H9 (cell line): ENCODE measurements around the gene SNX15. TPM values are rescaled to one million over a fixed set of nuclear protein-coding genes. Genes with fewer than 3 reads are reported as not detected.

Experiments used
- DNase-seq: peaks from one replicate; pipeline ENCODE4 v3.0.0-alpha.2; 2017
- H2AFZ ChIP-seq: one replicate; pipeline ENCODE4 v1.6.1; 2013; ENCODE audit warnings: mild to moderate bottlenecking, low read length, control low read depth, moderate library complexity
- H2AK5ac ChIP-seq: 2 replicates; pipeline ENCODE4 v1.6.1; 2013; ENCODE audit warnings: low read length, control low read depth, mixed read lengths; ENCODE audit not compliant: insufficient read length
- H2BK120ac ChIP-seq: one replicate; pipeline ENCODE4 v1.6.1; 2013; ENCODE audit warnings: low read depth, mild to moderate bottlenecking, low read length, control low read depth, inconsistent platforms; ENCODE audit not compliant: poor library complexity, severe bottlenecking
- H2BK12ac ChIP-seq: 2 replicates; pipeline ENCODE4 v1.6.1; 2013; ENCODE audit warnings: low read length, control low read depth, mixed read lengths, low read depth; ENCODE audit not compliant: insufficient read length
- H2BK15ac ChIP-seq: 2 replicates; pipeline ENCODE4 v1.6.1; 2013; ENCODE audit warnings: low read depth, low read length, control low read depth
- H2BK20ac ChIP-seq: one replicate; pipeline ENCODE4 v1.6.1; 2013; ENCODE audit warnings: low read depth, mild to moderate bottlenecking, low read length, control low read depth, inconsistent platforms; ENCODE audit not compliant: poor library complexity, severe bottlenecking
- H2BK5ac ChIP-seq: 2 replicates; pipeline ENCODE4 v1.6.1; 2013; ENCODE audit warnings: low read length, control low read depth, mixed read lengths; ENCODE audit not compliant: insufficient read length
- H3K14ac ChIP-seq: 2 replicates; pipeline ENCODE4 v1.6.1; 2013; ENCODE audit warnings: low read length, control low read depth; ENCODE audit not compliant: insufficient read depth
- H3K18ac ChIP-seq: 2 replicates; pipeline ENCODE4 v1.6.1; 2013; ENCODE audit warnings: low read depth, mild to moderate bottlenecking, mixed read lengths, low read length, control low read depth; ENCODE audit not compliant: insufficient read length
- H3K23ac ChIP-seq: 2 replicates; pipeline ENCODE4 v1.6.1; 2013; ENCODE audit warnings: low read length, control low read depth, mixed read lengths, low read depth; ENCODE audit not compliant: insufficient read length
- H3K23me2 ChIP-seq: 2 replicates; pipeline ENCODE4 v1.6.1; 2013; ENCODE audit warnings: low read depth, mild to moderate bottlenecking, mixed read lengths, low read length, control low read depth; ENCODE audit not compliant: insufficient read length, poor library complexity, severe bottlenecking
- H3K27ac ChIP-seq: 2 replicates; pipeline ENCODE4 v1.5.1; 2013; ENCODE audit warnings: low read length, control low read depth, mixed read lengths, low read depth; ENCODE audit not compliant: insufficient read length
- H3K27me3 ChIP-seq: 2 replicates; pipeline ENCODE4 v1.6.1; 2013; ENCODE audit warnings: low read length, control low read depth, inconsistent platforms; ENCODE audit not compliant: insufficient read depth
- H3K4ac ChIP-seq: 2 replicates; pipeline ENCODE4 v1.6.1; 2013; ENCODE audit warnings: low read depth, mild to moderate bottlenecking, control low read depth, inconsistent platforms, low read length, moderate library complexity
- H3K4me1 ChIP-seq: 2 replicates; pipeline ENCODE4 v1.6.1; 2013; ENCODE audit warnings: low read length, control low read depth, inconsistent platforms; ENCODE audit not compliant: insufficient read depth
- H3K4me2 ChIP-seq: 2 replicates; pipeline ENCODE4 v1.6.1; 2013; ENCODE audit warnings: low read length, control low read depth, mixed read lengths; ENCODE audit not compliant: insufficient read length, insufficient read depth
- H3K56ac ChIP-seq: 2 replicates; pipeline ENCODE4 v1.6.1; 2013; ENCODE audit warnings: low read depth, mild to moderate bottlenecking, mixed read lengths, low read length, control low read depth; ENCODE audit not compliant: insufficient read length
- H3K79me1 ChIP-seq: 2 replicates; pipeline ENCODE4 v1.6.1; 2013; ENCODE audit warnings: low read depth, mild to moderate bottlenecking, moderate library complexity, low read length, control low read depth, inconsistent platforms; ENCODE audit not compliant: insufficient read depth, poor library complexity, severe bottlenecking
- H3K79me2 ChIP-seq: 2 replicates; pipeline ENCODE4 v1.6.1; 2013; ENCODE audit warnings: low read length, control low read depth, inconsistent platforms; ENCODE audit not compliant: insufficient read depth
- H3K9ac ChIP-seq: 2 replicates; pipeline ENCODE4 v1.6.1; 2013; ENCODE audit warnings: low read length, control low read depth, mixed read lengths; ENCODE audit not compliant: insufficient read length; ENCODE audit errors: extremely low read depth
- H3K9me3 ChIP-seq: one replicate; pipeline ENCODE4 v1.6.1; 2013; ENCODE audit warnings: low read depth, low read length, inconsistent platforms; ENCODE audit not compliant: control insufficient read depth
- H3T11ph ChIP-seq: one replicate; pipeline ENCODE4 v1.6.1; 2013; ENCODE audit warnings: mild to moderate bottlenecking, low read length, control low read depth, inconsistent platforms
- H4K20me1 ChIP-seq: one replicate; pipeline ENCODE4 v1.6.1; 2013; ENCODE audit not compliant: control insufficient read depth, insufficient read length, insufficient read depth
- H4K5ac ChIP-seq: 2 replicates; pipeline ENCODE4 v1.6.1; 2013; ENCODE audit warnings: low read depth, mild to moderate bottlenecking, mixed read lengths, low read length, control low read depth; ENCODE audit not compliant: insufficient read length
- H4K8ac ChIP-seq: replicated peaks from 2 replicates; pipeline ENCODE4 v1.6.1; 2013; ENCODE audit warnings: low read length, control low read depth, mixed read lengths, low read depth; ENCODE audit not compliant: insufficient read length
- H4K91ac ChIP-seq: 2 replicates; pipeline ENCODE4 v1.6.1; 2013; ENCODE audit warnings: low read depth, mild to moderate bottlenecking, moderate library complexity, mixed read lengths, low read length, control low read depth; ENCODE audit not compliant: insufficient read length
- H3K27ac Mint-ChIP-seq, 3 experiments: 2 replicates in 2 of 3; 3 replicates in 1 of 3; pipeline ENCODE4 v1.8.0; 2020 to 2021; ENCODE audit warnings: mixed read lengths in 3 of 3, mild to moderate bottlenecking in 1 of 3, moderate library complexity in 1 of 3
- H3K27me3 Mint-ChIP-seq: 2 replicates; pipeline ENCODE4 v1.8.0; 2021; ENCODE audit warnings: low read depth, mild to moderate bottlenecking, moderate library complexity, mixed read lengths
- H3K36me3 Mint-ChIP-seq, 3 experiments: 2 replicates in 2 of 3; 3 replicates in 1 of 3; pipeline ENCODE4 v1.8.0; 2020 to 2021; ENCODE audit warnings: low read depth in 3 of 3, mixed read lengths in 3 of 3; ENCODE audit not compliant: insufficient read depth in 1 of 3
- H3K4me1 Mint-ChIP-seq, 2 experiments: 2 replicates each; pipeline ENCODE4 v1.8.0; 2020; ENCODE audit warnings: mixed read lengths in 2 of 2
- H3K4me3 Mint-ChIP-seq, 2 experiments: 2 replicates in 1 of 2; 3 replicates in 1 of 2; pipeline ENCODE4 v1.8.0; 2020 to 2021; ENCODE audit warnings: mild to moderate bottlenecking in 2 of 2, mixed read lengths in 2 of 2, moderate library complexity in 1 of 2
- H3K9me3 Mint-ChIP-seq, 2 experiments: 2 replicates in 1 of 2; 3 replicates in 1 of 2; pipeline ENCODE4 v1.8.0; 2020; ENCODE audit warnings: mild to moderate bottlenecking in 2 of 2, mixed read lengths in 2 of 2, moderate library complexity in 1 of 2
- CTCF ChIP-seq: fragments of 200-600 bp; sonication (generic); conservative IDR thresholded peaks from 3 replicates; pipeline ENCODE4 v1.8.0; 2021; ENCODE audit warnings: antibody characterized with exemption, mild to moderate bottlenecking
- WGBS: extraction: QIAGEN DNeasy Blood & Tissue Kit; methylation state at CpG from one replicate; pipeline ENCODE4 v1.1.7; 2013; ENCODE audit warnings: missing lambda C conversion rate, low lambda C conversion rate, mixed read lengths; ENCODE audit not compliant: insufficient read length; ENCODE audit errors: extremely low coverage; 5-methylcytosine and 5-hydroxymethylcytosine counted together
- total RNA-seq: library from RNA; stranded (reverse); gene quantifications from 2 replicates; pipeline ENCODE4 v1.2.1, GENCODE V29; 2021

Gene SNX15
- total RNA-seq, 1 experiment from 2014 or later, result 24.3 TPM

GRCh38 chr11:65016705-65017104 is 10.5 kb upstream of the SNX15 start:
- H2BK20ac ChIP-seq, result no peak overlapping the region
- H3K4ac ChIP-seq, result no peak overlapping the region
- H3K14ac ChIP-seq, result no peak overlapping the region
- H2AFZ ChIP-seq, result no peak overlapping the region
- H3K56ac ChIP-seq, result no peak overlapping the region
- Mint-ChIP-seq H3K4me3 (peak overlapping the region in 1 of 2 experiments; percentile 13; a peak in 1 of 5 replicates), H3K4me1 (peaks cover 6 to 9% of the 10 kb centered on the region in 2 experiments), H3K36me3 (peaks cover 21 to 59% (median 44%) of the 10 kb centered on the region in 3 experiments), H3K27me3 (no peaks in the 10 kb centered on the region), H3K27ac (peak overlapping the region in 2 of 3 experiments; percentile 14 to 55; a peak in 3 of 7 replicates), H3K9me3 (no peaks in the 10 kb centered on the region)
- no peak overlapping the region for H3K18ac ChIP-seq
- H4K8ac ChIP-seq, result no peak overlapping the region
- no peaks in the 10 kb centered on the region for H3K4me1 ChIP-seq
- H3K9ac ChIP-seq, result no peak overlapping the region
- peaks cover 2% of the 10 kb centered on the region for H3K79me1 ChIP-seq
- H4K5ac ChIP-seq, result no peak overlapping the region
- no peak overlapping the region for H2BK12ac ChIP-seq
- no CpG with 5 or more reads among the region's 4 CpGs for WGBS
- no peak overlapping the region for H2BK5ac ChIP-seq
- no peak overlapping the region for H3K27ac ChIP-seq
- H3K27me3 ChIP-seq, result no peaks in the 10 kb centered on the region
- H2AK5ac ChIP-seq, result no peak overlapping the region
- H2BK120ac ChIP-seq, result no peak overlapping the region
- no peak overlapping the region for H3K23ac ChIP-seq
- no peak overlapping the region for H3K4me2 ChIP-seq
- TF ChIP-seq CTCF, result peak; percentile 23; the same call in 1 of the 3 replicates
- H3T11ph ChIP-seq, result no peak overlapping the region
- H2BK15ac ChIP-seq, result no peak overlapping the region
- H3K9me3 ChIP-seq, result no peaks in the 10 kb centered on the region
- H3K23me2 ChIP-seq, result peaks cover 7% of the 10 kb centered on the region
- no peaks in the 10 kb centered on the region for H4K20me1 ChIP-seq
- no peak overlapping the region for H4K91ac ChIP-seq
- no peaks in the 10 kb centered on the region for H3K79me2 ChIP-seq
- DNase-seq, result peak; percentile 44
